Fibroblast of lung (primary cell): Measurements from ENCODE around the gene LDLRAD4.

ENCODE experiments used
- EZH2 ChIP-seq: IDR thresholded peaks from 2 replicates; pipeline ENCODE4 v1.5.1; 2012; ENCODE audit warnings: low read length, control low read depth, mild to moderate bottlenecking; ENCODE audit errors: missing control alignments
- TF ChIP-seq, protein P1 (sequence below), 2 donors: IDR thresholded peaks in 1 of 2; conservative IDR thresholded peaks in 1 of 2; 1 replicate in 1 of 2; 2 replicates in 1 of 2; pipeline ENCODE4 v1.5.1; 2011 to 2012; ENCODE audit warnings: low read length in 2 of 2, control low read depth in 1 of 2, inconsistent platforms in 1 of 2, low read depth in 1 of 2, mild to moderate bottlenecking in 1 of 2

DNA sequence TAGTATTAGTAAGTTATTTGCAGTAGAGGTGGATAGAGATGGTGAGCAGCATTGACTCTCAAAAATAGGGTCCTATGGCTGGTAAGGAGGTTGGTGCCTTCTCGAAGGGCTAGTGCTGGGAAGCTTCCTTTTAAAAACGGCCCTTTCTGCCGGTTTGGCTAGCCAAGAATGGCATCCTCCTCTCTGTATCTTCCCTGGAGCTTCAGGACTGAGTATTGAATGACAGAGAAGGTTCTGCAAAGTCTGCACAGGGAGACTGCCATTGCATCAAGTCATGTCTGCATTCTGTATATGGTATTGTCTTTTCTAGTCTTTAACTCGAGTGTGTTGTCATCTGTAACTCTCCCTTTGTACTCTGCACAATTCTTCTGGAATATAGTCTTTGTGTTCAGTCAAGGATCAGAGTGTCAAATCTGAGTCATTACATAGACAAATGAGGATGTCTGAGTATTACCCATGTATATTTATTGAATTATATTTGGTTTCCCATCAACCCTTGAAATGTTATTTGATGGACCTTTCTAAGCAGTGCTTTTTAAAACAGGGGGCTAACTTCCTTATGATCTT is 1.1 kb downstream of the LDLRAD4 start:
- TF ChIP-seq, protein P1, sequence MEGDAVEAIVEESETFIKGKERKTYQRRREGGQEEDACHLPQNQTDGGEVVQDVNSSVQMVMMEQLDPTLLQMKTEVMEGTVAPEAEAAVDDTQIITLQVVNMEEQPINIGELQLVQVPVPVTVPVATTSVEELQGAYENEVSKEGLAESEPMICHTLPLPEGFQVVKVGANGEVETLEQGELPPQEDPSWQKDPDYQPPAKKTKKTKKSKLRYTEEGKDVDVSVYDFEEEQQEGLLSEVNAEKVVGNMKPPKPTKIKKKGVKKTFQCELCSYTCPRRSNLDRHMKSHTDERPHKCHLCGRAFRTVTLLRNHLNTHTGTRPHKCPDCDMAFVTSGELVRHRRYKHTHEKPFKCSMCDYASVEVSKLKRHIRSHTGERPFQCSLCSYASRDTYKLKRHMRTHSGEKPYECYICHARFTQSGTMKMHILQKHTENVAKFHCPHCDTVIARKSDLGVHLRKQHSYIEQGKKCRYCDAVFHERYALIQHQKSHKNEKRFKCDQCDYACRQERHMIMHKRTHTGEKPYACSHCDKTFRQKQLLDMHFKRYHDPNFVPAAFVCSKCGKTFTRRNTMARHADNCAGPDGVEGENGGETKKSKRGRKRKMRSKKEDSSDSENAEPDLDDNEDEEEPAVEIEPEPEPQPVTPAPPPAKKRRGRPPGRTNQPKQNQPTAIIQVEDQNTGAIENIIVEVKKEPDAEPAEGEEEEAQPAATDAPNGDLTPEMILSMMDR (conservative IDR thresholded peaks at IDR 0.05 in 1 of 2, IDR thresholded peaks at IDR 0.05 in 1 of 2; ENCODE audit: low read depth in 1 of 2, low read length in 2 of 2): no peak
- TF ChIP-seq EZH2: no peak
